VCaP (cell line): ENCODE results near the gene STK40.

Experiments used
- H3K27ac ChIP-seq: fragments of 450-650 bp; 2 replicates; pipeline ENCODE4 v1.5.1; 2017
- CTCF ChIP-seq: fragments of 450-650 bp; conservative IDR thresholded peaks from 2 replicates; pipeline ENCODE4 v1.5.1; 2017; ENCODE audit warnings: mild to moderate bottlenecking, moderate library complexity

Gene STK40

GRCh38 chr1:36328088-36328480 lies 57.6 kb downstream of the STK40 start:
- no peak for TF ChIP-seq CTCF
- no peak overlapping the region for H3K27ac ChIP-seq

GRCh38 chr1:36327421-36328087 lies 58.2 kb downstream of the STK40 start:
- H3K27ac ChIP-seq: no peak overlapping the region
- TF ChIP-seq CTCF: no peak

- no peak overlapping the region for H3K27ac ChIP-seq
- no peak for TF ChIP-seq CTCF
Measured at GRCh38 chr1:36326499-36326898, 59.2 kb downstream of the STK40 start.

- peak overlapping the region; percentile 70 for H3K27ac ChIP-seq
- no peak for TF ChIP-seq CTCF
Measured at GRCh38 chr1:36324353-36324703, 61.4 kb downstream of the STK40 start.

- TF ChIP-seq CTCF: no peak
- peak within 1 kb of the TSS; percentile 70 for H3K27ac ChIP-seq
Measured at GRCh38 chr1:36323636-36324352, 61.9 kb downstream of the STK40 start, which contains the start of gene EVA1B. Gene EVA1B (minus strand): TSS chr1:36323645. CDS start chr1:36323037, 608 bp downstream.

- peak overlapping the region; percentile 70 for H3K27ac ChIP-seq
- no peak for TF ChIP-seq CTCF
Measured at GRCh38 chr1:36322786-36323635, 62.7 kb downstream of the STK40 start.
